GM21723 (cell line): ENCODE measurements around the gene OR11H1.
"Not testable (repeated sequence)": the region's sequence is repeated elsewhere in the genome, so short reads cannot be mapped to it uniquely, and the experiment has no call there.

Experiments used
- ATAC-seq: cut with Tn5 transposase; IDR thresholded peaks from one replicate; pipeline ENCODE4 v1.9.1; 2021; ENCODE audit warnings: mild to moderate bottlenecking, moderate library complexity; ENCODE audit not compliant: unreplicated experiment

The OR11H1 gene, protein sequence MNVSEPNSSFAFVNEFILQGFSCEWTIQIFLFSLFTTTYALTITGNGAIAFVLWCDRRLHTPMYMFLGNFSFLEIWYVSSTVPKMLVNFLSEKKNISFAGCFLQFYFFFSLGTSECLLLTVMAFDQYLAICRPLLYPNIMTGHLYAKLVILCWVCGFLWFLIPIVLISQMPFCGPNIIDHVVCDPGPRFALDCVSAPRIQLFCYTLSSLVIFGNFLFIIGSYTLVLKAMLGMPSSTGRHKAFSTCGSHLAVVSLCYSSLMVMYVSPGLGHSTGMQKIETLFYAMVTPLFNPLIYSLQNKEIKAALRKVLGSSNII

GRCh38 chr22:15527892-15528291, at the start of gene OR11H1:
TSS of gene OR11H1 (plus strand) at chr22:15528192. CDS start at chr22:15528192, 0 bp downstream.
- ATAC-seq: not testable (repeated sequence)

GRCh38 chr22:15509967-15510366, 18.0 kb upstream of the OR11H1 start:
- not testable (repeated sequence) for ATAC-seq

DNA sequence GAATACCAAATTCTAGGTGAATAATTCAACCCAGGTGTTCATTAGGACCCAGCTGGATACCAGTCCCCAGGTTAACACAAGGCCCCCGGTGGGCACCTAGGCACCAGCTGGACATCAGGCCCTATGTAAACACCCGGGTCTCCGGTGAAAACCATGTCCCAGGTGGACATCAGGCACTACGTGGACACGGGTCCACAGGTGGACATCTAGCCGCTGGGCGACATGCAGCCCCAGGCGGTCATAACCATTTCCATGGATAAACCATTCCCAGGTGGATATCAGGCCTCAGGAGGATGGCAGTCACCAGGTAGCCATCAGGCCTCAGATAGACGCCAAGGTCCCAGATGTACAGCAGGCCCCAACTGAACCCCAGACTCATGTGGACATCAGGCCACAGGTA, 12.1 kb upstream of the OR11H1 start:
- ATAC-seq: not testable (repeated sequence)

- ATAC-seq: not testable (repeated sequence)
Measured at GRCh38 chr22:15553767-15554166, 25.8 kb downstream of the OR11H1 start.

DNA sequence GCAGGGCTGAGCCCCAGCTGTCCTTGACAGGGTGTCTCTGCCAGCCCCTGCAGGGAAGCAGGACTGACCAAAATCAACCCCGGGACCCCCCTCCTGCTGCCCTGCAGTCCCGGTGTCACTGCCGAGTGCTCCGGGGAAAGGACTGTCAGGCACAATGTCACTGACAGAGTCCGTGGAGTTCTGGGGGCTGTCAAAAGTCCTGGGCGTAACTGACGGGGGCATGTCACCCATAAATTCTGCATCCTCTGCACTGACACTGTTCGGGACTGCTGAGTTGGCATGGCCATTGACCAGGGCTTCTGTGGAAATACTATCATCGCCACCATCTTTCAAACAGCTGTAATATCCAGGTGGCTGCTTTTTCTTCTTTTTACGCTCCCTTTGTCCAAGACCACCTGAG, 35.5 kb downstream of the OR11H1 start:
- not testable (repeated sequence) for ATAC-seq

GRCh38 chr22:15565063-15565462, 37.1 kb downstream of the OR11H1 start:
- not testable (repeated sequence) for ATAC-seq
